Measurements from ENCODE around the gene PLA2G5. TPM values are rescaled to one million over a fixed set of nuclear protein-coding genes. Genes with fewer than 3 reads are reported as not detected.

Gene PLA2G5
- total and polyA plus RNA-seq, 2 of the 8 experiments (the other 6 are each of a cell fraction or from before 2014, with no cell fraction given) = 0.05 TPM; not detected in 1

GRCh38 chr1:20035114-20035513 lies 34.9 kb upstream of the PLA2G5 start:
- H2BK120ac ChIP-seq (replicated peaks; ENCODE audit: low read depth, low read length) = no peak overlapping the region
- H4K20me1 ChIP-seq (replicated peaks in 1 of 2; ENCODE audit: control insufficient read depth in 1 of 2, insufficient read depth in 2 of 2, low read length in 2 of 2) = no peaks in the 10 kb centered on the region
- no peaks in the 10 kb centered on the region for H3K9me3 ChIP-seq (ENCODE audit: insufficient read depth in 2 of 2, low read depth in 1 of 2, low read length in 1 of 2)
- 91% methylated on average over 5 of the region's 5 CpGs; no CpG with 5 or more reads in 1 of the 2 experiments for WGBS, 2 experiments (ENCODE audit: extremely low coverage in 1 of 2, insufficient coverage in 1 of 2, insufficient read length in 1 of 2, insufficient replicate concordance in 2 of 2, low coverage in 1 of 2, low lambda C conversion rate in 2 of 2, missing lambda C conversion rate in 1 of 2)
- no peak overlapping the region for H4K5ac ChIP-seq (ENCODE audit: insufficient read length, low read depth, low read length)
- no peak overlapping the region for H3K4me3 ChIP-seq (ENCODE audit: extremely low read depth in 1 of 4, insufficient read depth in 2 of 4, low read depth in 3 of 4, low read length in 4 of 4)
- no peaks in the 10 kb centered on the region for H3K79me2 ChIP-seq (ENCODE audit: control insufficient read depth in 1 of 2, insufficient read depth in 2 of 2, low read length in 2 of 2)
- H2AK5ac ChIP-seq (ENCODE audit: low read depth, low read length) = no peak overlapping the region
- H3K18ac ChIP-seq (ENCODE audit: extremely low read depth, low read length) = no peak overlapping the region
- POLR2A ChIA-PET (ENCODE audit: partially characterized antibody) = no interaction called here
- no peak overlapping the region for H3K4me2 ChIP-seq (ENCODE audit: insufficient read depth in 1 of 2, low read depth in 2 of 2, low read length in 2 of 2)
- H3K4me1 ChIP-seq (replicated peaks in 1 of 4; ENCODE audit: control insufficient read depth in 3 of 4, insufficient read depth in 4 of 4, low read length in 3 of 4) = peaks cover 0 to 4% (median 0%) of the 10 kb centered on the region in 4 experiments; a peak in 2 of 7 replicates
- H2BK15ac ChIP-seq (ENCODE audit: low read length) = no peak overlapping the region
- no peak overlapping the region for H2BK20ac ChIP-seq (ENCODE audit: low read length)
- H3K23me2 ChIP-seq (ENCODE audit: low read depth, low read length) = no peaks in the 10 kb centered on the region
- no peak overlapping the region for H4K8ac ChIP-seq (ENCODE audit: extremely low read depth, insufficient read depth, low read length)
- H3K14ac ChIP-seq (ENCODE audit: insufficient read length) = no peak overlapping the region
- no peak overlapping the region for H4K91ac ChIP-seq (replicated peaks; ENCODE audit: insufficient read length, low read length)
- no peak overlapping the region for H2BK12ac ChIP-seq (ENCODE audit: low read depth, low read length)
- no peak overlapping the region for H2BK5ac ChIP-seq (ENCODE audit: low read depth, low read length)
- H3K27me3 ChIP-seq (replicated peaks in 1 of 4; ENCODE audit: control insufficient read depth in 3 of 4, extremely low read depth in 1 of 4, insufficient read depth in 3 of 4, low read length in 3 of 4) = no peaks in the 10 kb centered on the region; a peak in 1 of 7 replicates
- no peak overlapping the region for H3K4ac ChIP-seq (replicated peaks; ENCODE audit: insufficient read length, low read depth, low read length)
- H3K9ac ChIP-seq (replicated peaks in 1 of 4; ENCODE audit: extremely low read depth in 1 of 4, low read depth in 3 of 4, low read length in 3 of 4) = no peak overlapping the region
- H3K79me1 ChIP-seq (ENCODE audit: low read depth, low read length) = no peaks in the 10 kb centered on the region
- no peaks in the 10 kb centered on the region for H3K36me3 ChIP-seq (ENCODE audit: control insufficient read depth in 2 of 4, insufficient read depth in 4 of 4, low read length in 3 of 4)
- no peak overlapping the region for H3K27ac ChIP-seq (ENCODE audit: low read depth, low read length)
- FAIRE-seq (no peak), DNase-seq (ENCODE audit: low read depth in 1 of 2, low spot score in 2 of 2) (no peak)
- H2AFZ ChIP-seq (ENCODE audit: low read length) = no peak overlapping the region
- CTCF ChIA-PET (ENCODE audit: partially characterized antibody) = no interaction called here
- H3K56ac ChIP-seq (replicated peaks; ENCODE audit: insufficient read length, low read depth, low read length) = no peak overlapping the region
- H3K23ac ChIP-seq (ENCODE audit: insufficient read length) = no peak overlapping the region
- no peak for TF ChIP-seq CTCF (IDR thresholded peaks at IDR 0.05; ENCODE audit: control extremely low read depth in 1 of 3, insufficient read depth in 1 of 3, low read depth in 1 of 3, low read length in 3 of 3)
- no peak for TF ChIP-seq JUND (IDR thresholded peaks at IDR 0.05; ENCODE audit: low read length)
- no peak for TF ChIP-seq RFX5 (IDR thresholded peaks at IDR 0.05; ENCODE audit: borderline replicate concordance, low read depth, low read length)
- TF ChIP-seq JUN (IDR thresholded peaks at IDR 0.05; ENCODE audit: low read depth, low read length) = no peak
- no peak for TF ChIP-seq RXRA (IDR thresholded peaks at IDR 0.05; ENCODE audit: insufficient read depth, low read depth, low read length)
- no peak for TF ChIP-seq SP4 (IDR thresholded peaks at IDR 0.05; ENCODE audit: low read length)
- TF ChIP-seq KDM5A (IDR thresholded peaks at IDR 0.05; ENCODE audit: low read length) = no peak
- no peak for TF ChIP-seq YY1 (IDR thresholded peaks at IDR 0.05; ENCODE audit: low read depth, low read length)
- no peak for TF ChIP-seq SIN3A (conservative IDR thresholded peaks at IDR 0.05 in 1 of 2, IDR thresholded peaks at IDR 0.05 in 1 of 2; ENCODE audit: low read depth in 1 of 2, low read length in 2 of 2)
- TF ChIP-seq RBBP5 (IDR thresholded peaks at IDR 0.05; ENCODE audit: borderline replicate concordance, low read depth, low read length) = no peak
- no peak for TF ChIP-seq SP1 (IDR thresholded peaks at IDR 0.05; ENCODE audit: low read depth, low read length)
- no peak for TF ChIP-seq TAF1 (IDR thresholded peaks at IDR 0.05; ENCODE audit: low read depth, low read length)
- no peak for TF ChIP-seq MAX (IDR thresholded peaks at IDR 0.05)
